HG03139 (cell line): ENCODE measurements around the gene SRP72.
"Not testable (repeated sequence)": the region's sequence is repeated elsewhere in the genome, so short reads cannot be mapped to it uniquely, and the experiment has no call there.

Source experiments
- ATAC-seq: cut with Tn5 transposase; IDR thresholded peaks from one replicate; pipeline ENCODE4 v1.9.1; 2021; ENCODE audit not compliant: unreplicated experiment

The SRP72 gene

DNA sequence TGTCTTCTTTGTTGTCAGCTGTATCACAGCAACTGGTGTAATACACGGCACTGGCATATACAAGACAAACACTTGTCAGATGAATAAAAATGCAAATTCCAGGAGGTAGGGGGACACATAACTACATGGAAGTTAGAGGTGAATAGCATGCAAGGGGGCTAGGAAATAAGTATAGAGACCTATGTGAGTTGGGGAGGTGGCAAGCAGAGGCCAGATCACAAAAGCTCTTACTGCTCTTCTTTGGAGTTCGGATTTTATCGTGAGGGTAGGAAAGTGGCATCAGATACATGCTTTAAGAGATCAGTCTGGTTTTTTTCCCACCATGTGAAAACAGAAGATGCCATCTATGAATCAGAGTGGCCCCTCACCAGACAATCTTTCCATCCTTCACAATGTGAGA lies 2.8 kb upstream of the SRP72 start:
- no peak for ATAC-seq

DNA sequence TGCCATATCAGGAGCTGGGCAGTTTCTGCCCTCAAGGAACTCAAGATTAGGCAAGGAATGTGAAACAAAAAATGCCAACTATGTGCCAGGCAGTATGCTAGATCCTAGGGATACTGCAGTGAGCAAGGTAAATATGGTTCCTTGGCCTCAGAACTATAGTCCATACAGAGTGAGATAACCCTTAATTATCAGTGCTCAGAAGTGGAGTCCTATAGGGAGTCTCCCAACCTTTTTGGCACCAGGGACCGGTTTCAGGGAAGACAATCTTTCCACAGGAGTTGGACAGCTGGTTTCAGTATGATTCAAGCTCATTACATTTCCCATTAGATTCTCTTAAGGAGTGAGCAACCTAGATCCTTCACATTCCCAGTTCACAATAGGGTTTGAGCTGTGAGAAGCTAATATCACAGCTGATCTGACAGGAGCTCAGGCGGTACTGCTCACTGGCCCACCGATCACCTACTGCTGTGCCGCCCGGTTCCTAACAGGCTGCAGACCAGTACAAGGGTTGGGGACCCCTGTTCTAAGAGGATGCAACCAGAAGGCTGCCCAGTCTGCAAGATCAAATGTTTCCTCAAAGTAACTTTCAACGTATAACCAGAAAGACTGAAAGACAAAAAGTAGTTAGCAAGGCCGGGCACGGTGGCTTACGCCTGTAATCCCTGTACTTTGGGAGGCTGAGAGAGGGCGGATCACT lies 1.7 kb upstream of the SRP72 start:
- no peak for ATAC-seq

DNA sequence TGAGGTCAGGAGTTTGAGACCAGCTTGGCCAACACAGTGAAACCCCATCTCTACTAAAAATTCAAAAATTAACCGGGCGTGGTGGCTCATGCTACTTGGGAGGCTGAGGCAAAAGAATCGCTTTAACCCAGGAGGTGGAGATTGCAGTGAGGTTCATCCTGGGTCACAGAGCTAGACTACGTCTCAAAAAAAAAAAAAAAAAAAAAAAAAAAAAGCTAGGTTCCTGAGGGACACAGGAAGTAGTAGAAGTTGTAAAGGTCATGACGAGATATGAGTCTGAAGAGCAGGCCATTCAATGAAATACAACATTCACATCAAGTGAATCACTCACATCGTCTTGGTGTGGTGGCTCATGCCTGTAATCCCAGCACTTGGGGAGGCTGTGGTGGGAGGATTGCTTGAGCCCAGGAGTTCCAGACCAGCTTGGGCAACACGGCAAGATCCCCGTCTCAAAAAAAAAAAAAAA lies 1.1 kb upstream of the SRP72 start:
- ATAC-seq = not testable (repeated sequence)

DNA sequence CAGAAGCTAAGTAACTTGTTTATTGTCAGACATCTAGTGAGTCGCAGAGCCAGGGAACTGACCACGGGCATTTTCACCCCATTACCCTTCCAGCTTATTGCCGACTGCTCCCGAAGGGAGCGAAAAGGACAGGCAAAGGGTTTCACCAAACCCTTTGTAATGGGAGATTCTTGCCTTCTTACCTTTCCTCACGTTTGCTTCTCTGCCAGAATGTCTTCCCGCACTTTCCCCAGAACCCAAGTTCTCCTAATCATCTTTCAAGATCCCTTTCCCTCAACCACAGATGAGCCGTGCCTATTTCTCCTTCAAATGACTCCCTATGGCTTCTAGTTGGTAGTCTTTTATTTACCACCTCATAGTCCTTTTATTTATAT lies 520 bp upstream of the SRP72 start:
- ATAC-seq = no peak

DNA sequence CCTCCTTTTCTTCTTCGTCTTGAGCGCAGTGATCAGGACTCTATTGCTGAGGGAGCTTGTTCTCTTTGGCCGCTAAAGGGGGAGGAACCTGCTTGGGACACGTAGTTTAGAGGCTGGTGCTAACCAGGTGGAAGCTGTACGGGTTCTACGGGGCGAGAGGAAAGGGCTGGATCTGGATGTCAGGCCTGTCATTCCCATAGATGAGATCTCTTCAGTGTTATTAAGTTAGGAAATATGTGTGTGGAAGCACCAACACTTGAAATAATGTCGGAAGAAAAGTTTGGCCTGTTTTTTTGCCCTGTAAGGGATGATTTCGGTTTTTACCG lies 643 bp downstream of the SRP72 start:
- peak; percentile 28 for ATAC-seq

DNA sequence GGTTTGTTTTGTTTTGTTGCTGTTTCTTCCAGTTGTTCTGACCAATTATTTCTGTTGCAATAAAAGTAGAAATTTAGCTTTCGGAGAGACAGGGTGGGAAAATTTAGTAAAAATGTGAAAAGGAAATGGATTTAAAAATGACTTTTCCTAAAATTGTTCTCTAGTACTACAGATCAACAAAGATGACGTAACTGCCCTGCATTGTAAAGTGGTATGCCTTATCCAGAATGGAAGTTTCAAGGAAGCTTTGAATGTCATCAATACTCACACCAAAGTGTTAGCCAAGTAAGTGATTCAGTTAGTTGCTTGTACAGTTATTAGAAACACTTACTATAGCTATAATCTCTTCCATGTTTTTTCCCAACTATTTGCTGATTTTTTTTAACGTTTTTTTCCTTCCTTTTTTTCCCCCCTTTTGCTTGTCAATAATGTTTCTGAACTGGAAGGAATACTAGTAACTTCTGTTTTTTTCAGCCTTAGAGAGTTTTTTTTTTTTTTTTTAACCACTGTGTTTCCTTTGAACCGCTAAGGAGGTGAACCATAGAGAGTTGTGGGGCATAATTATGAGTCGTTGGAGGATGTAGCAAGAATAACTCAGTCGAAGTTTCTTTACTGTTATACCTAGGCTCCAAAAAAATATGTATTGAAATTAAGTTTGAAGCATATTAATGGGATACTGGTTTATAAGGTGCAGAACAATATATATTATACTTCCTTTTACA lies 2.2 kb downstream of the SRP72 start:
- ATAC-seq = no peak

DNA sequence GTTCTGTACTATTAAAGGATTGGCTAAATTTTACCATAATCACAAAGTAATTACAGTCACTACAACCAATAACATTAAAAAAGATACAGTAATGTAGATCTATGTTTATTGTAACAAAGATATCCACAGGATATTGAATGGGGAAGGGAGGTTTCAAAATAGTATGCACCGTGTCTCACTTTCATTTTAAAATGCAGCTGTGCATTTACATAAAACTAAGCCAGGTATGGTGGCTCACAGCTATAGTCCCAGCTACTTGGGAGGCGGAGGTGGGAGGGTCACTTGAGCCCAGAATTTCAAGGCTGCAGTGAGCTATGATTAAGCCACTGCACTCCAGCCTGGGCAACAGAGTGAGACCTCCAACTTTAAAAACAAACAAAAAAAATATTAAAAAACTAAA lies 8.5 kb downstream of the SRP72 start:
- no peak for ATAC-seq

DNA sequence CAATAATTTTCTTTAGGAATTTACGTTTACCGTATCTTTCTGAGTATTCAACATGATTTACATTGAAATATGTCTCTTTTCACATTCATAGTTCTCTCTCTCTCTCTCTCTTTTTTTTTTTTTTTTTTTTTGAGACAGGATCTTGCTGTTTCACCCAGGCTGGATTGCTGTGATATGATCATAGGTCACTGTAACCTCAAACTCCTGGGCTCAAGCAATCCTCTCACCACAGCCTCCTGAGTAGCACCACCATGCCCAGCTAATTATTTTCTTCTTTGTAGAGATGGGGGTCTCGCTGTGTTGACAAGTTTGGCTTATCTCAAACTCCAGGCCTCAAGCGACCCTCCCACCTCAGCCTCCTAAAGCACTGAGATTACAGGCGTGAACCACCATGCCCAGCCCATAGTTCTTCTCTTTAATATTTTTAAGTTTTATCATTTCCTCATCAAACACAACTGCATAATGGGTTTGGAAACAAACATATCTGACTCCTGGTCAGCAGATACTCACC lies 9.8 kb downstream of the SRP72 start:
- no peak for ATAC-seq

DNA sequence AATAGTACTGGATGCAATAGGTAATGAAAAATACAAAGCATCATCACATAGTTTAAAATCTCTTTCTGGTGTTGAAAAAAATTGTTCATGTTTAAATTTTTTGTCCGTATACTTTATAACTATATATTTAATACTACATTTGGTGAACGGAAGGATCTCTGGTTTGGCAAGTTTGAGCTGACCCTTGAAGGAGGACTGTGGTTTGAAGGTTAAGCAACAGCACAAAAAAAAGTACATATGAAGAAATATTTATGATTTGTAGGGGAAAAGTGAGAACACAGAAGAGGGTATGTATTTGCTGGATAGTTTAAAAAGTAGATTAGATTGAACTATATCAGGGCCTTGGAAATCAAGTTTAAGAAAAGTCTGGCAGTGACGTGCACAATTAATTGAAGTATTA lies 13.3 kb downstream of the SRP72 start:
- no peak for ATAC-seq

DNA sequence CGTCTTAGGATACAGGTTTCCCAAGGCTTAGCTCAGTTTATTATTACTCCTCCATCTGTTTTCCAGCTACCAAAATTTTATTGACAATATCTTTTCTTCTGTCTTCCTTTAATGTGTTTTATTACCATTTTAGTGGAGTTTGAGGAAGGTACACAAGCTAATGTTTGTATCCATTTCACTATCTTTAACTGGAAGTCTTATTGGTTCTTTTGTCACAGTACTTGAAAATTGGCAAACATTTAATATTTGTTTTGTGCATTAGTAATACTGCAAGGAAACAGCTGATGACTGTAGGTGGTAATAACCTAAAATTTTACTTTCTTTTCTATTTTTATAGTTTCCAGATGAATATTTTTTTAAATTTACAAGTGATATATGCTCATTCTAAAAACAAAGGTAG lies 28.8 kb downstream of the SRP72 start:
- no peak for ATAC-seq

DNA sequence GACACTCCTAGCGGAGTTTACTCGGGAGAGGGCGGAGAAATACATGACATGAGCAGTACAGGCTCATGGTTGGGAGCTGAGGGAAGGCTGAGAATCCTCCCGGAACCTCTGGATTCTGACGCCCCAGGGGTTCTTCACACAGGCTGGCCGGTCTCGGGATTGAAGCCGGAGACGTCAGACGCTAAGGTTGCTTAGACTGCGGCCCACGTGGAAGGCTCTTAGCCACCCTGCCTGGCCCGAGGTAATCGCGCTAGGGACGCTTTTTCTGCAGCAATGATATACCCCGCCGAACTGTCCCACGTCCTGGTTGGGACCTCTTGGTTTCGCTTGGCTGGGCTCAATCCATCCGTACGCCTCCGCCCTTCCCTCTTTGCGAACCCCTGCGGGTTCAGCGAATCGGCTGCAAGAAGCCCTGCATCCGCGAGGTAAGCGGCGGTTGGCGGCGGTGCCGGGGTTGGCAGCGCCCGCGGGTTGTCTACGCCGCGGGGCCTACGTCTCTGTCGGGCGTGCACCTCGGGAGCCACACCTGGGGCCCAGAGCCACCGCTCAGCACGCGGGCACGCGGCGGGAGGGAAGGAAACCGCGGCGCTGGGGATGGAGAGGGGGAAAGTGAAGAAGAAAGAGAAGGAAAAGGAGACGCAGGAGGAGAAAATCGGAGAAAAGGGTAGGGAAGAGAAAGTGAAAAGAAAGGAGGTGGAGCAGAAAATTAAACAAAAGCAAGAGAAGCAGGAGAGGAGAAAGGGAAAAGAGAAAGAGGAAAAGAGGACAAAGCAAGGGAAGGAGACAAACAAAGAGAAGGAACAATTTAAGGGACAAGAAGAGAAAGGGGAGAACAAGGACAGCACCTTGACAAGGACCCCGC lies 38.1 kb downstream of the SRP72 start, which contains the start of gene ARL9:
Gene ARL9 (plus strand): TSS at position 523 of the 862 bp plus-strand sequence. CDS start 72 bp downstream, at position 595.
- no peak for ATAC-seq

DNA sequence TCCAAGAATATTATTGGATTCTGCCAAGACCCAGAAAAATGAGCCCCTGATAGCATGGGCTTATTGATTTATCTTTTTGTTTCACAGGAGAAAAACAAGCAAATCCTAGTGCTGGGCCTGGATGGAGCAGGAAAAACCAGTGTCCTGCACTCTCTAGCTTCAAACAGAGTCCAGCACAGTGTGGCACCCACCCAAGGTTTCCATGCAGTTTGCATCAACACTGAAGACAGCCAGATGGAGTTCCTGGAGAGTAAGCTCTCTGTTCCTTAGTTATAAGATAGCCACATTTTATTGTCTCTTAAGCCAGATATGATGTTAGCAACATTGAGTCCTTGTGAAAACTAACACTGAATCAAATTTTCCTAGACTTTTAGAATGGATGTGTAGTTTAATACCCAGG lies 43.7 kb downstream of the SRP72 start:
- no peak for ATAC-seq

DNA sequence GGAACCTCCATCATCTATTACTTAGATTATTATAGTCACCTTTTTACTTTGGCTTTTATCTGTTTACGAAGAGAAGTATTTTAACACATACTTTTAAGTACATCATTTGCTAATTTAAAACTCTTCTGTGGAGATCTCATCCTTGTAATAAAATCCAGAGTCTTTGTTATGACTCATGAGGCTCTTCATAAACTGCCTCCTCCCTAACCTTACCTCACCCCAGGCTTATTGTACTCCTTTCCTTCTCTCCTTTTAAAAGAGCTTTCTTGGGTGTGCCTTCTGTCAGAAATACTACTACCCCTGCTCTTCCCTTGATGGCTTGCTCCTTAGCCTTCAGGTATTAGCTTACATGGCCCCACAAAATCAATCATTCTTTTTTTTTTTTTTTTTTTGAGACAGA lies 44.7 kb downstream of the SRP72 start:
- ATAC-seq = no peak

DNA sequence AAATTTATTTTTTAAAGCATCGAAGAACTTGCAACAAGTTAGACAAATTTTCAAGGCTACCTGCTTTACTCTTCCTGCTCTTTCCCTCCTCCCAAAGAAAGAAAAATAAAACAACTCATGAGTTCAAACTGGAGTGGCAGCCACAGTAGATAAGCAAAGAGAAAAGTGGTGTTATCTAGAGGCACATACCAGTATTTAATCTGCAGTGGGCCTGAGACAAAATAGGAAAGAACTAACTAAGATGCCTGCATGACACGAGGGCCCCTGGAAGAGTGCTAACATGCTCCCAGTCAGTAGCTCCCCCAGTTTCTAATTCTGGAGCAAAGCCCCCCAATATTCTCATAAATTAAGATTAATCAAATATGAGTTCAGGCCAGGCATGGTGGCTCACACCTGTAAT lies 46.1 kb downstream of the SRP72 start:
- no peak for ATAC-seq

DNA sequence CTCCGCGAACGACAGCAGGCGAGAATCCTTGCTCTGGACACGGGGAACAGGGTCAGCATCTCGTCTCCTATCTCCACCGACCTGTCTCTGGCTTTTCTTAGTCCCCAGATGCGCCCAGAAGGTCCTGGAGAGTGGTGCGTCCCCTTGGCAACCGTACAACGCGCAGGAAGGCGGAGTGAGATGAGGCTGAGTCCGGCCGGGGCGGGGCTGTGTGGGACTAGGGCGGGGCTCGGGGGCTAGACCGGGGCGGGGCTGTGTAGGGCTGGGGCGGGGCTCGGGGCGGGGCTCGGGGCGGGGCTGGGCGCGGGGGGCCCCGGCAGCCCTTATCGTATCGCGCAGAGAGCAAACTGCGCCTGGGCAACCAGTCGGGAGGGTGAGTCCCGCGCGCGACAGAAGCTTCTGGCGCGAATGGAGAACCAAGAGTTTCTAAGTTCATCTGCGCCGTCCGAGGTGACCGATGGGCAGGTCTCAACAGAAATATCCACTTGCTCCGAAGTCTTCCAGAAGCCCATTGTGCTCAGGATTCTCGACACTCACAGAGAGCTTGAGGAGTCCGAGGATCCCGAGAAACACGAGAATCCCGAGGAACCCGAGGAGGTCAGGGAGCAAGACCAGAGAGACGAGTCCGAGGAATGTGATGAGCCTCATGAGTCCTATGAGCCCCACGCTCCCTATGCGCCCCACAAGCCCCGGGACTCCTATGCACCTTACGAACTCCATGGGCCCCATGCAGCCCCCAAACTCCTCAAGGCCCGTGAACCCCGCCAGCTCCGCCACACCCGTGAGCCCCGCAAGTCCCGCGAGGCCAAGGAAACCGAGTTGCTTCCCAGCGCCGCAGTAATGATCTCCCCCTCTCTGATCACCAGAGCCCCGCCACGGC lies 63.1 kb downstream of the SRP72 start:
- ATAC-seq = peak; percentile 99

DNA sequence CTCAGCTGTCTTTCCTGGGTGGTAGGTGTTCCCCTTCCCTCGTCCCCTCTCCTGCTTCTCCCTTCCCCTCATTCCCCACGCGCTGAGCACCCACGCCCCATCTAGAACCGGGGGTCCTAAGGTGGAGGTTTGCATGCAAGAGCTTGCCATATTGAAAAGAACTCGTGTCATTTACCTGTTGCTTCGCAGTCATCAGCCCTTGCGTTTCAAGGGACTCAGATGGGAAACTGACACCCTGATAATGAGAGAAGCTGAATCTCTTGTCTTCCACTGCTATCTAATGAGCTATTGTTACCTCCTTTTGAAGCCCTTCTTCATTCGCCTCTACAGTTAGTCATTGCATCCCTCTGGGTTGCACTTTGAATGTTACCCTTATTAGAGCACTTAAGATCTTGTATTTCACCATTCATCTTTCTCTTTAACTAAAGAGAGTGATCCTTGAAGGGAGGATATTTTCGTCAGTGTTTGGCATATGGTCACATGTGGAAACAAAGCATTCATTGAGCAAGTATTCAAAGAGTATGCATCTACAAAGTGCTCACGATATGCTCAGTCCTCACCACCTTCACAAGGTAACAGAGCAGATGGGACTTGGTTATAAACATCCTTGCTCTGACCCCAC lies 63.8 kb downstream of the SRP72 start:
- ATAC-seq = no peak

DNA sequence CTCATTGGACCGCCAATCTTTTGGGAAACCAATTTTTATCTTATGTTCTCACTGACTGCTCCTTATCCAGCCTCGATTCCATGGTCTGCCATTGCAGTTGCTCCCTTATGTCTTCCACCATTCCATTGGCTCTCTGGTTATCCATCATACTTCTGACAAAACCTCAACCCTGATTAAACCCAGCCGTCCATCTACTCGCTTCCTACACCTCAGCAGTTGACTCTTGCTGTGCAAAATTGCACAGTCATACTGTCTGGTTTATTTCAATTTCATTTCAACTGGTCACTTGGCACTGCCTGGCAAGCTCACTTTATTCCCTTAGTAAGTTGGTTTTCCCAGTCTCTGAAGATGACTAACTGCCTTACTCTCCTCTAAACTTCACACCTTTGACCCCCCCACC lies 64.4 kb downstream of the SRP72 start:
- ATAC-seq = no peak

DNA sequence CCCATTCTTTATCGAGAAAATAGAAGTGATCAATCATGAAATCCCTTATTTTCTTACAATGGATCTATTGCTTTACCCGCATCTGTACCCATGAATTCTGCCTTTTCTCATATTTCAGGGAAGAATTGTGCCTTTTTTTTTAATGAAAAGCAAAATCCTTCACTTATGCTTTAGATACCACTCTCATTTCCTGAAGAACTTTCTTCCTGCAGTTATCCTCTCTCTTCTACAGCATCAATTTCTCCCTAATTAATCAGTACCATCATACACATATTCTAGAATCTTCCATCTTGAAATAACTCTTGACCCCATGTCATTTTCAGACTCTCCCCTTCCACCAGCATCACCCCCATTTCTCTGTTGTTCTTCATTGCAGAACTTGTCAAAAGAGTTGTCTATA lies 64.8 kb downstream of the SRP72 start:
- ATAC-seq = no peak

DNA sequence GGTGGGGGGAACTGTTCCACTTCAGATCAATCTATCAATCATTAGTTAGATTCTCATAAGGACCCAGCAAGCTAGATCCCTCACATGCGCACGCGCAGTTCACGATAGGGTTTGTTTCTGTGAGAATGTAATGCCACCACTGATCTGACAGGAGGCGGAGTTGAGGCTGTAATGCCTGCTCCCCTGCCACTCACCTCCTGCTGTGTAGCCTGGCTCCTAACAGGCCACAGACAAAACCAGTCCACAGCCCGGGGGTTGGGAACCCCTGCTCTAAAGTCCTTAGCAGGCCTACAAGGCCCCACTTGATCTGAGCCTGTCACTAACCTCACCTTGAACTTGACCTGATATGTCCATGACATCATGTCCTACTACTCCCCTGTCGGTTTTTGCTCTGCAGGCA lies 68.5 kb downstream of the SRP72 start:
- ATAC-seq = no peak

DNA sequence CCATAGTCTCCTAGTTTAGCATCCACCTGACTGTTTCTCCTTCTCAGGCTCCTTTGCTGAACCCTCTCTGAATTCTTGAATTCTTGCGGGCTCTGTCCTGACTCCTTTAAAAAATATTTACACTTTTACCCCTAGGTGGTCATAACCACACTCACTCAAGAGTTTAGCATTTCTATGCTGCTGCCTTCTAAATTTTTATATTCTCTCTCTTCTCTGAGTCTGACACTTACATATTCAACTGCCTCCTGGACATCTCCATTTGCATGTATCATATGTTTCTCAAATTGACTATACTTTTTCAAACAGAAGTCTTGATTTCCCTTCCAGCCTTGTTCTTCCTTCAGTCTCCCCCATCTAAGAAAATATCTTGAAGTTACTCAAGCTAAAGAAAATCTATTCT lies 69.7 kb downstream of the SRP72 start:
- no peak for ATAC-seq
